Measurements from ENCODE around the gene TMEM222.

- TF ChIP-seq FOXK2 (IDR thresholded peaks at IDR 0.05), result no peak
- TF ChIP-seq SUZ12 (IDR thresholded peaks at IDR 0.05), result no peak
- TF ChIP-seq LEF1 (IDR thresholded peaks at IDR 0.05; ENCODE audit: borderline replicate concordance), result no peak
- TF ChIP-seq FOXM1 (IDR thresholded peaks at IDR 0.05; ENCODE audit: borderline replicate concordance), result no peak
Measured at GRCh38 chr1:27342778-27343638, 21.0 kb downstream of the TMEM222 start.

Measured in HEK293T (cell line).